Choroid plexus epithelial cell (primary cell): ENCODE data around the gene MAPK6.
A peak's percentile ranks its signal among the peaks of the same experiment; 100 is the strongest.
"Not testable (repeated sequence)": the region's sequence is repeated elsewhere in the genome, so short reads cannot be mapped to it uniquely, and the experiment has no call there.

Experiments
- DNase-seq: peaks from one replicate; pipeline ENCODE4 v3.0.0-alpha.2; 2010; ENCODE audit warnings: low read depth
- H3K4me3 ChIP-seq: 2 replicates; pipeline ENCODE4 v1.5.1; 2011; ENCODE audit warnings: low read depth, mild to moderate bottlenecking, control low read depth, low read length, moderate library complexity
- TF ChIP-seq, protein P1 (sequence below): conservative IDR thresholded peaks from 2 replicates; pipeline ENCODE4 v1.5.1; 2011; ENCODE audit warnings: low read depth, mild to moderate bottlenecking, control low read depth, inconsistent platforms, low read length, moderate library complexity

MAPK6 gene

DNA sequence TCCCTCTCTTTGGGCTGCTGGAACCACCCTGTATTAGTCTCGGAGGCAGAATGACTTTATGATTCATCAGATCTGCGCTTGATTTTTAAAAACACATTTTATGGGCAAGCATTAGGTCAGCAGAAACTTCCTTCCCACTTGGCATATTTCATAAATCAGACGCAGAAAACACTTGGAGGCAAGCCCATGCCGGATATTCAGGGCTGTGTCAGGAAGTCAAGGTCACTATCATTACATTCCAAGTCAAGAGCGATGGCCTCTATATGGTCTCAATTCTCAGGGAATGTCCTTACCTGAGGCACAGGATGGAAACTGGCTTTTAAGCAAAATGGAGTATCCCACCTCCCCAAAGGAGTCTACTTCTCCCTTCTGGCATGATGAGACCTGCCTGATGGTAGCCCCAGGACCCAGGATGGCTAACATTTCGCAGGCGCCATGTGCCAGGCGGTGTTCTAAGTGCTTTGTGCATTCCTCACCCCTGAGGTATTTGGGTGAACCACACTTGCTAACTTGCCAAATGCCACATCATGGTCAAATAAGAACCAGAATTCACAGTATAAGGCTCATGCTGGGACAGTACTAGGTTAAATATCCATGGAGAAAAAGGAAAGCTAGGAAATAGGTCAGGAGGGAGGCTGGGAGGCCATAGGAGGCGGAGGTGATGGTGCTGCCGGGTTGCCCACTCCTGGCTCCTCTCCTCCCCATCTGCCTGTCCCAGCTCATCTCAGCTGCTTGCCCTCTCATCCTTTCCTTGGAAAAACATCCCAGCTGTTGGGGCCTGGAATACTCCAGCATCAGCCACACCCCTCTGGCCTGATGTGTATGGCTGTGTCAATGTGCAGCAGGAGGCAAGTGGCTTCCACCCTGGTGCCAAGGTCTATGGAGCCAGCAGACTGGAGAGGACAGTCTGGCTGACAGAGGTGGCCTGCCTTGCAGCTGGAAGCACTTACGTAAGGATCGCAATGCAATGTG, 74.8 kb downstream of the MAPK6 start:
- TF ChIP-seq, protein P1, sequence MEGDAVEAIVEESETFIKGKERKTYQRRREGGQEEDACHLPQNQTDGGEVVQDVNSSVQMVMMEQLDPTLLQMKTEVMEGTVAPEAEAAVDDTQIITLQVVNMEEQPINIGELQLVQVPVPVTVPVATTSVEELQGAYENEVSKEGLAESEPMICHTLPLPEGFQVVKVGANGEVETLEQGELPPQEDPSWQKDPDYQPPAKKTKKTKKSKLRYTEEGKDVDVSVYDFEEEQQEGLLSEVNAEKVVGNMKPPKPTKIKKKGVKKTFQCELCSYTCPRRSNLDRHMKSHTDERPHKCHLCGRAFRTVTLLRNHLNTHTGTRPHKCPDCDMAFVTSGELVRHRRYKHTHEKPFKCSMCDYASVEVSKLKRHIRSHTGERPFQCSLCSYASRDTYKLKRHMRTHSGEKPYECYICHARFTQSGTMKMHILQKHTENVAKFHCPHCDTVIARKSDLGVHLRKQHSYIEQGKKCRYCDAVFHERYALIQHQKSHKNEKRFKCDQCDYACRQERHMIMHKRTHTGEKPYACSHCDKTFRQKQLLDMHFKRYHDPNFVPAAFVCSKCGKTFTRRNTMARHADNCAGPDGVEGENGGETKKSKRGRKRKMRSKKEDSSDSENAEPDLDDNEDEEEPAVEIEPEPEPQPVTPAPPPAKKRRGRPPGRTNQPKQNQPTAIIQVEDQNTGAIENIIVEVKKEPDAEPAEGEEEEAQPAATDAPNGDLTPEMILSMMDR: no peak
- H3K4me3 ChIP-seq: no peak overlapping the region
- DNase-seq: peak; percentile 94

DNA sequence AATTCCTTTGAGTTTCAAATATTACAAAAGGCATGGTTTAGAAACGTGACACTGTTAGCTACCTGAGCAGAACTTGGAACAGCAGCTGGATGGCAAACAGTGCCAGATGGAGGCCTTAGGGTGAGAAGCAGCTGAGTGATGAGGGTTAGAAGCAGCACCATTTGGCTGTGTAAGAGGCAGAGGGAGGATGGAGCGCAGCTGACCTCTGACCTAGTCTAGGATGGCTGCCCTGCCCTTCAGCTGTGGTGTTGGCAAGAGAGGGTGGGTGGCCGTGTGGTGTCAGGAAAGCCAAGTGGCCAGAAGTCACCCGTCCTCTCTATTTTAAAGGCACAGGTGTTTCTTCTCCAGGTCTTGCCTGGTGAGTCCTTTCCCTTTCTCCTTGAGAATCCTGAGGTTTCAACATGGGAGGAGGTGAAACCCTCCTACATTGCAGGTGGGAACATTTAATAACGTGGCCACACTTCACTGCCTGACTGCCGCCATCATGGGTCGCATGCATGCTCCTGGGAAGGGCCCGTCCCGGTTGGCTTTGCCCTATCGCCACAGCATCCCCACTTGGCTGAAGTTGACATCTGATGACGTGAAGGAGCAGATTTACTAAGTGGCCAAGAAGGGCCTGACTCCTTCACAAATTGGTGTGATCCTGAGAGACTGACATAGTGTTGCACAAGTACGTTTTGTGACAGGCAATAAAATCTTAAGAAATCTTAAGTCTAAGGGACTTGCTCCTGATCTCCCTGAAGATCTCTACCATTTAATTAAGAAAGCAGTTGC, 76.0 kb downstream of the MAPK6 start:
- TF ChIP-seq, protein P1: no peak
- DNase-seq: no peak
- H3K4me3 ChIP-seq: no peak overlapping the region

DNA sequence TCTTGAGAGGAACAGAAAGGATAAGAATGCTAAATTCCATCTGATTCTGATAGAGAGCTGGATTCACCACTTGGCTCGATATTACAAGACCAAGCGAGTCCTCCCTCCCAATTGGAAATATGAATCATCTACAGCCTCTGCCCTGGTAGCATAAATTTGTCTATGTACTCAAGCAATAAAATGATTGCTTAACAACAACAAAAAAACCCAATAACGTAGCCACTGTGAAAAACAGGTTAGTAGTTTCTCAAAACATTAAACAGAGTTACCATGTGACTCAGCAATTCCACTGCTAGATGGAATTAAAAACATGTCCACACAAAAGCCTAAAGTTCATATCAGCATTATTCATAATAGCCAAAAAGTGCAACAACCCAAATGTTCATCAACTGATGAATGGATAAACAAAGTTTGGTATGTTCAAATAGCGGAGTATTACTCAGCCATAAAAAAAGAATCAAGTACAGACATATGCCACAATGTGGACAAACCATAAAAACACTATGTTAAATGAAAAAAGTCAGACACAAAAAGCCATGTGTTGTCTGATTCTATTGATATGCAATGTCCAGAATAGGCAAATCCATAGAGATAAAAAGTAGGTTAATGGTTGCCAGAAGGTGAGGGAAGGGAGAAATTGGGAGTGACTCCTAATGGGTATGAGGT, 76.7 kb downstream of the MAPK6 start:
- H3K4me3 ChIP-seq: no peak overlapping the region
- TF ChIP-seq, protein P1: no peak
- peak; percentile 96 for DNase-seq

DNA sequence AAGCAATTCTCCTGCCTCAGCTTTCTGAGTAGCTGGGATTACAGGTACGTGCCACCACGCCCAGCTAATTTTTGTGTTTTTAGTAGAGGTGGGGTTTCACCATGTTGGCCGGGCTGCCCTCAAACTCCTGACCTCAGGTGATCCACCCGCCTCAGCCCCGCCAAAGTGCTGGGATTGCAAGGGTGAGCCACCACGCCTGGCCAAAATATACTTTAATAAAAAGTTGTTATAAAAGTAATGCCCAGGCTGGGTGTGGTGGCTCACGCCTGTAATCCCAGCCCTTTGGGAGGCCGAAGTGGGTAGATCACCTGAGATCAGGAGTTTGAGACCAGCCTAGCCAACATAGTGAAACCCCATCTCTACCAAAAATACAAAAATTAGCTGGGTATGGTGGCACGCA, 77.5 kb downstream of the MAPK6 start:
- not testable (repeated sequence) for H3K4me3 ChIP-seq, DNase-seq

DNA sequence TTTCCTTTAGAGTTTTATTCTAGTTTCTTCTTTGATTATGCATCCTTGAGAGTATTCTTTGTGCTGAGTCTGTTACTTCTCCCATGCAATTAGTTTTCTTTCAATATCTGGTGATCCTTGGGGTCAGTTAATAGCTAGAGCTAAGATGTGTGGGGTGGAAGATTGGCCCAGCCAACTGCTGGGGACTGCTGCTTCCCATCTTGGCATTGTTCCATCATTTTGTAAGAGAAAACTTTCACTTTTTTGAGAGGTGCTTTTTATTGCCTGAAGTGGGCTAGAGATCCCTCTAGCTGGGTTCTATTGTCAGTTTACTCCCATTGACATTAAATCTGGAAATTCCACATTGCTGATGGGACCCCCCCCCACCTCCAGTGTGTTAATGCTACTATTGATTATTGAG, 78.2 kb downstream of the MAPK6 start:
- no peak overlapping the region for H3K4me3 ChIP-seq
- DNase-seq: peak; percentile 62
- TF ChIP-seq, protein P1: no peak

DNA sequence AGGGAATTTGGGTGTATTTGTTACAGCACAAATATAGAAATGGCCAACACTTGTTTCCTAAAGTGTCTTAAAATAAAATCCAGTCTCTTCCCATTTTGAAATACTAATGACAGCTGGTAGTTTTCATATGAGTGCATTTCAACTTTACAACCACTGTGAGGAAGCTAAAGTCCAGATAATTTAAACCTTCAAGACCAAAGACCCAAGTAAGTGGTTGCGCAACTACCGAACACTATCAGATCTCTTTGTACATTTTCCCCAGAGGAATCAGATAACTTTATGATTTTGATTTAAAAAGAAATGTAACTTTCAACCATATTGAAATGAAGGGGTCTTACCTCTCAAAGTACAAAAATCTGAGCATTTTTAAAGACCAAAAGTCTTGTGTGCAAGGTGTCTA, 79.3 kb downstream of the MAPK6 start:
- TF ChIP-seq, protein P1: no peak
- DNase-seq: peak; percentile 63
- H3K4me3 ChIP-seq: no peak overlapping the region
